NB4 (cell line): ENCODE measurements around the gene PRRC2C.

ENCODE experiments used
- MYC ChIP-seq: IDR thresholded peaks from 2 replicates; pipeline ENCODE4 v1.6.1; 2011; ENCODE audit warnings: low read depth, low read length
- TF ChIP-seq, protein P1 (sequence below): IDR thresholded peaks from one replicate; pipeline ENCODE4 v1.5.1; 2012; ENCODE audit warnings: low read depth, low read length

DNA sequence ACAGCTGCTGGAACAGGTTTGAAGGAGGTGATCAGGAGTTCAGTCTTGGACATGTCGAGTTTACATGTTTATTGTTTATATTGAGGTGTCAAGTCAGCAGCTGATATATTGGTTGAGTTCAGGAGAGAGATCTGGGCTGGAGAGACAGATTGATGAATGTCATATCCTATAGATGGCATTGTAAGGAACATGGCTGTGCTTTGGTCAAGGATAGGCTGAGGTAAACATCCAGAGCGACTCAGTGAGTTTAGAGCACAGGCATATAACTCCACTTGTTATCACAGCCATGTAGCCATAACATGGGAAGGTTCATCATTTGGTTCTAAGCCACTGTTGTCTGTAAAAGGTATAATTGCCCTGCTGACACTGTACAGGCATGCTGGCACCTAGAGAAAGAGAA, 131.3 kb downstream of the PRRC2C start:
- TF ChIP-seq, protein P1, sequence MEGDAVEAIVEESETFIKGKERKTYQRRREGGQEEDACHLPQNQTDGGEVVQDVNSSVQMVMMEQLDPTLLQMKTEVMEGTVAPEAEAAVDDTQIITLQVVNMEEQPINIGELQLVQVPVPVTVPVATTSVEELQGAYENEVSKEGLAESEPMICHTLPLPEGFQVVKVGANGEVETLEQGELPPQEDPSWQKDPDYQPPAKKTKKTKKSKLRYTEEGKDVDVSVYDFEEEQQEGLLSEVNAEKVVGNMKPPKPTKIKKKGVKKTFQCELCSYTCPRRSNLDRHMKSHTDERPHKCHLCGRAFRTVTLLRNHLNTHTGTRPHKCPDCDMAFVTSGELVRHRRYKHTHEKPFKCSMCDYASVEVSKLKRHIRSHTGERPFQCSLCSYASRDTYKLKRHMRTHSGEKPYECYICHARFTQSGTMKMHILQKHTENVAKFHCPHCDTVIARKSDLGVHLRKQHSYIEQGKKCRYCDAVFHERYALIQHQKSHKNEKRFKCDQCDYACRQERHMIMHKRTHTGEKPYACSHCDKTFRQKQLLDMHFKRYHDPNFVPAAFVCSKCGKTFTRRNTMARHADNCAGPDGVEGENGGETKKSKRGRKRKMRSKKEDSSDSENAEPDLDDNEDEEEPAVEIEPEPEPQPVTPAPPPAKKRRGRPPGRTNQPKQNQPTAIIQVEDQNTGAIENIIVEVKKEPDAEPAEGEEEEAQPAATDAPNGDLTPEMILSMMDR = no peak
- TF ChIP-seq MYC = no peak
